ENCODE data around the gene SUPT3H. TPM values are rescaled to one million over a fixed set of nuclear protein-coding genes. Genes with fewer than 3 reads are reported as not detected.

The SUPT3H gene
- total and polyA plus RNA-seq, 2 of the 13 experiments (the other 11 are each of a cell fraction or from before 2014, with no cell fraction given) = 11.9 to 36.1 TPM

GRCh38 chr6:45377554-45378333 is at the start of gene SUPT3H (continued):
- TF ChIP-seq TRAFD1 (CRISPR knock-in tag; IDR thresholded peaks at IDR 0.05; ENCODE audit: borderline replicate concordance) (no peak), ZNF143 (CRISPR knock-in tag; IDR thresholded peaks at IDR 0.05) (peak; percentile 85), ZNF256 (CRISPR knock-in tag; conservative IDR thresholded peaks at IDR 0.05) (0 out of 2 replicates have a peak, but pooled peaks have one; percentile 50), HNRNPLL (IDR thresholded peaks at IDR 0.05; ENCODE audit: low read depth, low read length, poor library complexity, severe bottlenecking) (peak; percentile 97), HINFP (CRISPR knock-in tag; IDR thresholded peaks at IDR 0.05; ENCODE audit: low read depth) (peak; percentile 91; the same call in 1 of the 2 replicates), SP1 (IDR thresholded peaks at IDR 0.05) (no peak), SP1 (CRISPR knock-in tag; IDR thresholded peaks at IDR 0.05) (peak; percentile 88), ZGPAT (CRISPR knock-in tag; IDR thresholded peaks at IDR 0.05) (peak; percentile 97), ZNF569 (CRISPR knock-in tag; IDR thresholded peaks at IDR 0.05; ENCODE audit: borderline replicate concordance) (no peak), SOX13 (IDR thresholded peaks at IDR 0.05) (no peak), SOX13 (CRISPR knock-in tag; conservative IDR thresholded peaks at IDR 0.05 in 1 of 2, IDR thresholded peaks at IDR 0.05 in 1 of 2) (peak in 1 of 2 experiments; percentile 47; a peak in 1 of 4 replicates), ZMYM3 (CRISPR knock-in tag; IDR thresholded peaks at IDR 0.05) (peak; percentile 14; the same call in 1 of the 2 replicates), ZNF746 (CRISPR knock-in tag; IDR thresholded peaks at IDR 0.05) (0 out of 2 replicates have a peak, but pooled peaks have one; percentile 30), FOSL1 (CRISPR knock-in tag; IDR thresholded peaks at IDR 0.05; ENCODE audit: borderline replicate concordance) (no peak), MAFG (CRISPR knock-in tag; IDR thresholded peaks at IDR 0.05) (no peak), ZHX1 (CRISPR knock-in tag; IDR thresholded peaks at IDR 0.05; ENCODE audit: low read depth) (peak; percentile 34; the same call in 1 of the 2 replicates), ZNF780A (CRISPR knock-in tag; IDR thresholded peaks at IDR 0.05) (peak; percentile 89; the same call in 1 of the 2 replicates), ZNF558 (CRISPR knock-in tag; IDR thresholded peaks at IDR 0.05; ENCODE audit: borderline replicate concordance) (peak; percentile 90; the same call in 1 of the 2 replicates), CBX2 (IDR thresholded peaks at IDR 0.05; ENCODE audit: low read depth, low read length) (no peak), CBX2 (CRISPR knock-in tag; IDR thresholded peaks at IDR 0.05; ENCODE audit: low read depth) (0 out of 2 replicates have a peak, but pooled peaks have one; percentile 90), HNF4A (CRISPR knock-in tag; IDR thresholded peaks at IDR 0.05) (no peak), NR2C2 (CRISPR knock-in tag; IDR thresholded peaks at IDR 0.05; ENCODE audit: borderline replicate concordance) (peak; percentile 65)

All from HepG2 (cell line).